ENCODE measurements around the gene FRS2. TPM values are rescaled to one million over a fixed set of nuclear protein-coding genes. Genes with fewer than 3 reads are reported as not detected.

FRS2 gene
- total and polyA plus RNA-seq, 2 of the 4 experiments (the other 2 are of a cell fraction), result 12.4 to 58.3 TPM

DNA sequence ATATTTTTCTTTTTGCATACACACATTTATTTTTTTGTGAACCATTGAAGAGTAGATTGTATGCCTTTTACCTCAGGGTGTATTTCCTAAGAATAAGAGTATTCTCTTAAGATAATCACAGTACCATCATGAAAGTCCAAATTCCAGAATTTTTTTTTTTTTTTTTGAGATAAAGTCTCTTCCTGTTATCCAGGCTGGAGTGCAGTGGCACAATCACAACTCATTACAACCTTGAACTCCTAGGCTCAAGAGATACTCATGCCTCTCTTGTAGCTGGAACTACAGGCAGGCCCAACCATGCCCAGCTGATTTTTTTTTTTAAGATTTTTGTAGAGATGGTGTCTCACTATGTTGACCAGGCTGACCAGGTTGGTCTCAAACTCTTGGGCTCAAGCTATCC lies 10.9 kb downstream of the FRS2 start:
- no peak for DNase-seq
- Histone ChIP-seq H3K27me3 (ENCODE audit: control insufficient read depth, insufficient read depth, low read length) (no peaks in the 10 kb centered on the region), H2AK9ac (replicated peaks; ENCODE audit: low read depth, low read length, poor library complexity) (no peak overlapping the region), H3K14ac (replicated peaks; ENCODE audit: low read depth, low read length) (no peak overlapping the region), H3K18ac (ENCODE audit: low read depth, low read length) (no peak overlapping the region), H2BK15ac (ENCODE audit: low read depth, low read length) (no peak overlapping the region), H3K56ac (ENCODE audit: extremely low read depth, insufficient read depth, low read length) (no peak overlapping the region), H3K4me2 (ENCODE audit: low read depth, low read length) (no peak overlapping the region), H4K20me1 (ENCODE audit: insufficient read depth, low read length) (peaks cover 61% of the 10 kb centered on the region), H3K4me3 (ENCODE audit: insufficient read depth, low read depth, low read length) (no peak overlapping the region), H3K27ac (ENCODE audit: insufficient read depth, low read length) (no peak overlapping the region), H3K4ac (ENCODE audit: low read depth, low read length) (no peak overlapping the region), H2BK120ac (ENCODE audit: low read depth, low read length) (no peak overlapping the region), H2AK5ac (ENCODE audit: low read depth, low read length) (no peak overlapping the region; the same call in 1 of the 2 replicates), H3K79me1 (ENCODE audit: low read depth in 1 of 2, low read length in 2 of 2) (peaks cover 10 to 51% of the 10 kb centered on the region in 2 experiments), H2BK20ac (ENCODE audit: low read depth, low read length) (no peak overlapping the region), H4K5ac (ENCODE audit: low read depth, low read length) (no peak overlapping the region), H3K9me3 (ENCODE audit: control insufficient read depth, insufficient read depth, low read length) (no peaks in the 10 kb centered on the region), H3K9me1 (ENCODE audit: insufficient read depth, low read length) (peaks cover 7% of the 10 kb centered on the region), H4K91ac (ENCODE audit: insufficient read depth, low read depth, low read length) (no peak overlapping the region), H3K9ac (ENCODE audit: low read depth, low read length) (no peak overlapping the region), H3K23ac (ENCODE audit: low read depth, low read length) (no peak overlapping the region), H3K36me3 (ENCODE audit: control insufficient read depth, insufficient read depth, low read length) (no peaks in the 10 kb centered on the region), H4K8ac (ENCODE audit: low read depth in 2 of 2, low read length in 2 of 2) (no peak overlapping the region), H2BK5ac (ENCODE audit: low read depth, low read length, poor library complexity, severe bottlenecking) (no peak overlapping the region), H2AFZ (replicated peaks; ENCODE audit: low read length, poor library complexity) (no peak overlapping the region), H3K4me1 (ENCODE audit: control insufficient read depth, insufficient read depth, low read length) (peaks cover 1% of the 10 kb centered on the region; the same call in 1 of the 2 replicates)
- no peak for ATAC-seq (ENCODE audit: low read depth)
- TF ChIP-seq RCOR1 (IDR thresholded peaks at IDR 0.05; ENCODE audit: insufficient replicate concordance, low read length), result no peak
- no peak for TF ChIP-seq RAD21 (IDR thresholded peaks at IDR 0.05; ENCODE audit: low read length)
- no peak for TF ChIP-seq CEBPB (IDR thresholded peaks at IDR 0.05; ENCODE audit: low read depth, low read length)
- TF ChIP-seq, protein P1, sequence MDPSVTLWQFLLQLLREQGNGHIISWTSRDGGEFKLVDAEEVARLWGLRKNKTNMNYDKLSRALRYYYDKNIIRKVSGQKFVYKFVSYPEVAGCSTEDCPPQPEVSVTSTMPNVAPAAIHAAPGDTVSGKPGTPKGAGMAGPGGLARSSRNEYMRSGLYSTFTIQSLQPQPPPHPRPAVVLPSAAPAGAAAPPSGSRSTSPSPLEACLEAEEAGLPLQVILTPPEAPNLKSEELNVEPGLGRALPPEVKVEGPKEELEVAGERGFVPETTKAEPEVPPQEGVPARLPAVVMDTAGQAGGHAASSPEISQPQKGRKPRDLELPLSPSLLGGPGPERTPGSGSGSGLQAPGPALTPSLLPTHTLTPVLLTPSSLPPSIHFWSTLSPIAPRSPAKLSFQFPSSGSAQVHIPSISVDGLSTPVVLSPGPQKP (IDR thresholded peaks at IDR 0.05; ENCODE audit: borderline replicate concordance, low read depth, low read length), result no peak
- no peak for TF ChIP-seq MXI1 (IDR thresholded peaks at IDR 0.05; ENCODE audit: borderline replicate concordance, low read depth, low read length)
- TF ChIP-seq, protein P2, sequence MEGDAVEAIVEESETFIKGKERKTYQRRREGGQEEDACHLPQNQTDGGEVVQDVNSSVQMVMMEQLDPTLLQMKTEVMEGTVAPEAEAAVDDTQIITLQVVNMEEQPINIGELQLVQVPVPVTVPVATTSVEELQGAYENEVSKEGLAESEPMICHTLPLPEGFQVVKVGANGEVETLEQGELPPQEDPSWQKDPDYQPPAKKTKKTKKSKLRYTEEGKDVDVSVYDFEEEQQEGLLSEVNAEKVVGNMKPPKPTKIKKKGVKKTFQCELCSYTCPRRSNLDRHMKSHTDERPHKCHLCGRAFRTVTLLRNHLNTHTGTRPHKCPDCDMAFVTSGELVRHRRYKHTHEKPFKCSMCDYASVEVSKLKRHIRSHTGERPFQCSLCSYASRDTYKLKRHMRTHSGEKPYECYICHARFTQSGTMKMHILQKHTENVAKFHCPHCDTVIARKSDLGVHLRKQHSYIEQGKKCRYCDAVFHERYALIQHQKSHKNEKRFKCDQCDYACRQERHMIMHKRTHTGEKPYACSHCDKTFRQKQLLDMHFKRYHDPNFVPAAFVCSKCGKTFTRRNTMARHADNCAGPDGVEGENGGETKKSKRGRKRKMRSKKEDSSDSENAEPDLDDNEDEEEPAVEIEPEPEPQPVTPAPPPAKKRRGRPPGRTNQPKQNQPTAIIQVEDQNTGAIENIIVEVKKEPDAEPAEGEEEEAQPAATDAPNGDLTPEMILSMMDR (conservative IDR thresholded peaks at IDR 0.05; ENCODE audit: low read depth, low read length), result no peak
- no peak for TF ChIP-seq FOS (IDR thresholded peaks at IDR 0.05; ENCODE audit: low read depth, low read length)
- TF ChIP-seq CHD1 (IDR thresholded peaks at IDR 0.05; ENCODE audit: low read depth, low read length), result no peak
- TF ChIP-seq, protein P3, sequence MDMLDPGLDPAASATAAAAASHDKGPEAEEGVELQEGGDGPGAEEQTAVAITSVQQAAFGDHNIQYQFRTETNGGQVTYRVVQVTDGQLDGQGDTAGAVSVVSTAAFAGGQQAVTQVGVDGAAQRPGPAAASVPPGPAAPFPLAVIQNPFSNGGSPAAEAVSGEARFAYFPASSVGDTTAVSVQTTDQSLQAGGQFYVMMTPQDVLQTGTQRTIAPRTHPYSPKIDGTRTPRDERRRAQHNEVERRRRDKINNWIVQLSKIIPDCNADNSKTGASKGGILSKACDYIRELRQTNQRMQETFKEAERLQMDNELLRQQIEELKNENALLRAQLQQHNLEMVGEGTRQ (IDR thresholded peaks at IDR 0.05; ENCODE audit: low read depth, low read length), result no peak
- TF ChIP-seq MAFK (IDR thresholded peaks at IDR 0.05; ENCODE audit: low read depth, low read length), result no peak
- no peak for TF ChIP-seq POLR2A (IDR thresholded peaks at IDR 0.05; ENCODE audit: low read depth, low read length)
- dilution Hi-C loops (cut with HindIII; ENCODE audit: low sequenced_read_pairs, unreplicated experiment), result no loop called here
- POLR2A ChIA-PET (ENCODE audit: unreplicated experiment), result no interaction called here
- in situ Hi-C loops (cut with MboI; ENCODE audit: low sequenced_read_pairs), result no loop called here
- BruUV-seq (replicated peaks), result no TSS peak
- intact Hi-C loops (cut with micrococcal nuclease), result no loop called here
- CTCF ChIA-PET, result interaction anchor here (0.7 kb wide), 1 partner anchor 77 kb away, joined by 3 read pairs; no protein-coding TSS in a partner anchor
